Astrocyte (in vitro differentiated cells and primary cell): Measurements from ENCODE around the gene IGF2BP3.

ENCODE experiments used
- EZH2 ChIP-seq: IDR thresholded peaks from 2 replicates; pipeline ENCODE4 v1.6.1; 2012; ENCODE audit warnings: mild to moderate bottlenecking, low read length, inconsistent platforms; ENCODE audit not compliant: insufficient read depth
- TF ChIP-seq, protein P1 (sequence below): IDR thresholded peaks from 2 replicates; pipeline ENCODE4 v1.5.1; 2011; ENCODE audit warnings: low read depth, mild to moderate bottlenecking, inconsistent platforms, low read length, moderate library complexity; ENCODE audit not compliant: insufficient read depth

DNA sequence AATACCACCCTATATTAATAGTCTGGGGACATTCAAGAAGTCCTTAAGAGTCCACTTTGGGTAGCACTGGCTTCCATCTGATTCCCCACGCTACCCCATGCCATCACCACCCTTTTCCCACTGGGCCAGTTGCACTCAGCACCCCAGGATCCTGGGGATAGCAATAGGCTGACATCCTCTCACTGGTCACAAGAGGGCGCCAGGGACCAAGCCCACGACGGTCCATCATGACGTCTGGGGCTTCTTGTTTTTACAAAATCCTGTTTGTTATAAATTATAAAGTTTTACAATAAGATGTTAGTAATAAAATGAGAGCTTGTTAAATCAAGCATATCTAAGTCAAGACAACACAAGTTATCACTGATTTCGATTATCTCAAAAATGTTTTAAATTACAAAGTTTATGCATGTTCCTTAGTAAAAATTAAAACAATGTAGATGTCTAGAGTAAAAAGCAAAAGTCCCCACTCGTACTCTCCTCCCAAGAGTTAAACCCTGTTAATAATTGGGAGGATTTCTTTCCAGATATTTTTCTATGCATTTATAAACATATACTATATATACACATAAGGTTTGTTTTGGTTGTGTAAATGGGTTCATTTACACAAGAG lies 208.3 kb downstream of the IGF2BP3 start:
- TF ChIP-seq, protein P1, sequence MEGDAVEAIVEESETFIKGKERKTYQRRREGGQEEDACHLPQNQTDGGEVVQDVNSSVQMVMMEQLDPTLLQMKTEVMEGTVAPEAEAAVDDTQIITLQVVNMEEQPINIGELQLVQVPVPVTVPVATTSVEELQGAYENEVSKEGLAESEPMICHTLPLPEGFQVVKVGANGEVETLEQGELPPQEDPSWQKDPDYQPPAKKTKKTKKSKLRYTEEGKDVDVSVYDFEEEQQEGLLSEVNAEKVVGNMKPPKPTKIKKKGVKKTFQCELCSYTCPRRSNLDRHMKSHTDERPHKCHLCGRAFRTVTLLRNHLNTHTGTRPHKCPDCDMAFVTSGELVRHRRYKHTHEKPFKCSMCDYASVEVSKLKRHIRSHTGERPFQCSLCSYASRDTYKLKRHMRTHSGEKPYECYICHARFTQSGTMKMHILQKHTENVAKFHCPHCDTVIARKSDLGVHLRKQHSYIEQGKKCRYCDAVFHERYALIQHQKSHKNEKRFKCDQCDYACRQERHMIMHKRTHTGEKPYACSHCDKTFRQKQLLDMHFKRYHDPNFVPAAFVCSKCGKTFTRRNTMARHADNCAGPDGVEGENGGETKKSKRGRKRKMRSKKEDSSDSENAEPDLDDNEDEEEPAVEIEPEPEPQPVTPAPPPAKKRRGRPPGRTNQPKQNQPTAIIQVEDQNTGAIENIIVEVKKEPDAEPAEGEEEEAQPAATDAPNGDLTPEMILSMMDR, result peak; percentile 89
- no peak for TF ChIP-seq EZH2
